ENCODE results near the gene CIPC. TPM values are rescaled to one million over a fixed set of nuclear protein-coding genes. Genes with fewer than 3 reads are reported as not detected.

Gene CIPC, protein sequence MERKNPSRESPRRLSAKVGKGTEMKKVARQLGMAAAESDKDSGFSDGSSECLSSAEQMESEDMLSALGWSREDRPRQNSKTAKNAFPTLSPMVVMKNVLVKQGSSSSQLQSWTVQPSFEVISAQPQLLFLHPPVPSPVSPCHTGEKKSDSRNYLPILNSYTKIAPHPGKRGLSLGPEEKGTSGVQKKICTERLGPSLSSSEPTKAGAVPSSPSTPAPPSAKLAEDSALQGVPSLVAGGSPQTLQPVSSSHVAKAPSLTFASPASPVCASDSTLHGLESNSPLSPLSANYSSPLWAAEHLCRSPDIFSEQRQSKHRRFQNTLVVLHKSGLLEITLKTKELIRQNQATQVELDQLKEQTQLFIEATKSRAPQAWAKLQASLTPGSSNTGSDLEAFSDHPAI
- total RNA-seq = 16.8 and 21.8 TPM in 2 replicates

DNA sequence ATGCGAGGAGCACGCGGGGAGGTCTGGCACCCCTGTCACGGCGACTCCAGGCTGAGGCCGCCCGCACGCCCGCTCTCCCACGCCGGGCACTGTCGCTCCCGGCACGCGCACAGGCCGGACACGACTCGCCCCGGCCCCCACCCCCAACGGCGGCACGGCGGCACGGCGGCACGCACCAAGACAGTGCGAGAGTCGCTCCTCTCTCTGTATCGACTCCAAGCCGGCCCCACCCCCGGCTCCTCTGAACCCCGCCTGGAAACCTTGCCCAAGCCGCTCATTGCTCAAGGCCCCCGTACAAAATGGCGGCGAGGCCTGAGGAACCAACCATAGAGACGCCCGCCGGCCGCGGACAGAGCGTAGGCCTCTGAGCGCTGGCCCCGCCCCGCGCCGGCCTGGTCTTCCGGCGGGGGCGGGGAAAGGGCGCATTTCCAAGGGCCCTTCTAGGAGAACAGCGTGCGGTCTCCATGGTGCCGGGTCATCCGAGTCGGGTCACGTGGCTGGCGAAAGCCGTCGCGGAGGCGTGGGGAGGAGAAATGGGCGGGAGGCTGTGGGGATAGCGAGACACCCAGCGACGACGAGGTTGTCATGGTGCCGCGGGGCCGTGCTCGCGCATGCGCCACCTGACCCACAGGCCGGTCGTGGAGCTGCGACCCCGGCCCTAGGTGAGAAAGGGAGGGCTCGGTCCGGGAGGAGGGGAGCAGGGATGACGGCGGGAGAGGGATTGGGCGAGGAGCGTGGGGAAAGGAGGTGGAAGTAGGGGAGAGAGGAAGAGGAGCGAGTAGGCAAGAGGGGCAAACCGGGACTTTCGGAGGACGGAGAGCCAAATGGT is at the start of gene CIPC:
Gene CIPC (plus strand): TSS at position 559 of the 829 bp plus-strand sequence. CDS start 7,451 bp downstream, outside the sequence.
- DNase-seq (ENCODE audit: low read depth) = peak; percentile 91

DNA sequence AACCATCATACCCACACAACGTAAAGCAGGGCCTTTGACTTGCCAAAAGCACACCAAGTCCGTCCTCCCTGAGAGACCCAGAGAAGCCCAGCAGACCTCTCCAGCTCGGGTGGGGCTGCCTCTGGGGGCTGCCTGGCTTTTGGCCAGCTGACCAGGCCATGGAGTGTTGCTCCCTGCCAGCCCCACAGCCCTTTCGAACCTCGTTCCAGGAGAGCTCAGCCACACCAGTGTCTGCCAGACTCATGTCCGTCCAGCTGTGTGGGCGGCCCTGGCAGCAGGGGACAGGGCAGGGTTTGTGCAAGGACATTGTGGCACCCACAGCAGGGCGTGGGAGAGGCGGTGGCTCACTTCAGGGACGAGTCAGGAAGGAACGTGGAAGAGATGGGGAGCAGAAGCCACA is 46.9 kb upstream of the CIPC start:
- DNase-seq (ENCODE audit: low read depth) = no peak

DNA sequence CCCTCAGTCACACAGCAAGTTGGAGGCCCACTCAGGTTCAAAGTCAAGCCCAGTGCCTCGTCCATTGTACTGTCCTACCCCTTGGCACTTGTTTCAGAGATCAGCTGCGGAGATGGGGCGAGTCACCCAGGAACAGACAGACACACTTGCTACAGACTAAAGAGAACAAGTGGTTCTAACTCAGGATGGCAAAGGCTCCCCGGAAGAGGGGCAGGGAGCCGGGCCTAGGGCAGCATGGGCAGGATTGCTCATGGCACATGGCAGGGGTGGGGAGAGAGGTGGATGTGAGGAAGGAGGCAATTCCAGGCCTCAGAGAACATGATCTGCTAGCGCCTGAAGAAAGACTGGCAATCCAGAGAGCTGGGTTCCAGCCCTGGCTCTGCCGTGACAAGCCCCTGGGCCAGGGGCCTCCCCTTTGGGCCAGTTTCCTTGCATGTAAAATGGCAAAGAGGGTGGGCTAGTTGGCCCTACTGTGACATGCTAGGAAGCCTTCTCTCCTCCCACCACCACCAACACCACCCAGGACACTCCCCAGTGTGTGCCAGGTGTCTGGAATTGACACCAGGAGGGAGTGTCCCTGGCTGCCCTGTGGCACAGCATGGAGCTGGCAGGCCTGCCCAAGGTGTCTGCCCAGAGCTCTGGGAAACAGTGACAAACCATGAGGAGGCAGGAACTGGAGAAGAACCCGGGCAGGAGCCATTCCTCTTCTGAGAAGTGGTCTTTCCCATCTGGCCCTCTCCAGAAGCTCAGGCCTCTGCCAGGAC is 45.6 kb upstream of the CIPC start:
- no peak for DNase-seq (ENCODE audit: low read depth)

DNA sequence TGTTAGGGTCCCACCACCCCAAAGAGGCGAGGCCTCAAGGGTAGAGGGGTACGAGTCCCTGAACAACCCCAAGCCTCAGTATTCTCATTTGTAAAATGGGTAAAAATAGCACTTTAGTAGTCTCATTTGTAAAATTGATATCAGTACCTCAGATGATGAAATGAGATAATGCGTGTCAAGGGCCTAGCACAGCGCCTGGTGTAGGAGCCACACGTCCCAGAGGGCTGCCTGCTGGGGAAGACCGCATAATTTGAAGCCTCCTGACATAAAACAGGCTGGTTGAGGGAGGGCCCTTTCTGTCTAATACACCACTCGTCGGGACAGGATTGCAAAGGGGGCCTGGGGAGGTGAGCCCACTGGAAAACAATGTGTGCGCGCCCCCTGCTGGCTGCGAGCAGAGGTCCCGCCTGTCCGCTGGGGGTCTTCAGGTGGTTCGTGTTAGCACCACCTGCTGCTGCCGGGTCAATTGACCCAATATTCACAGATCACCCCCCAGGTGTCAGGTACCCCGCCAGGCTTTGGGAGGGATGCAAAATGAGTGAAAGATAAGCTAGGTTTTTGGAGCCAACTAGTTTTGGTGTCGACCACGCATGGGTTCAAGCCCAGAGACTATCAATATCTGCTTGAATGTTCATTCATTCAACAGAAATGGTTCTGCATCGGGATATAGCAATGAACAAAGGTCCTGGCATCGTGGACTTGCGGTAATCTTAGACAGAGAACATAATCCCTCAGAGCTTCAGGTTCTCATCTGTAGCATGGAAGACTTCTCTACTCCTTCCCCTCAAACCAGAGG is 44.8 kb upstream of the CIPC start:
- DNase-seq (ENCODE audit: low read depth) = no peak

DNA sequence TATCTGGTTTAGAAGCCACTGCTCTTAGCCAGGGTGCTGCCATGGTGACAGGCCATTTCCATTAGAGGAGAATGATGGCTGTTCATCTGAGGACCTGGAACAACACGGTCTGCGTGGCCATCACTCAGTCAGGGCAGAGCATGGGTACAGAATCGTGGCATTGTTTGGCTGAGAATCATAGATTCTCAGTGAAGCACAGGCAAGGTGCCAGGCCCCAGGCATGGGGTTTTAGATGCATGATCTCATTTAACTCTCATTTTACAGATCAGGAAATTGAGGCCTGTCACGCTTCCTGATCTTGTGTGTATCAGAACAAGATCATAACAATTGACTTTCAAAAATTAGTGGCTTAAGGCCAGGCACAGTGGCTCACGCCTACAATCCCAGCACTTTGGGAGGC is 42.8 kb upstream of the CIPC start:
- DNase-seq (ENCODE audit: low read depth) = no peak

DNA sequence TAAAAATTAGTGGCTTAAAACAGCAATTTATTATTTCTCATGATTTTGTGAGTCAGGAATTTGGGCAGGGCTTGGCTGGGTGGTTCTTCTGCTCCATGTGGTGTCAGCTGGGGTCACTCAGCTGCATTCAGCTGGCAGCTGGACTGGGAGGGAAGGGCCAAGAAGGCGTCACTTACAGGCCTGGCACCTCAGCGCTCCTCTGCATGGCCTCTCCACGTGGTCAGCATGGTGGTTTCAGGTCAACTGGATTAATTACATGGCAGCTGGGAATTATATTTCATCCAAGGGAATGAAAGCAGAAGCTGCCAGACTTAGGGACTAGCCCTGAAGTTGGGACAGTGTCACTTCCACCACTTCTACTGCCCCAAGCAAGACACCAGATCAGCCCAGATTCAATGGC is 42.1 kb upstream of the CIPC start:
- DNase-seq (ENCODE audit: low read depth) = no peak

DNA sequence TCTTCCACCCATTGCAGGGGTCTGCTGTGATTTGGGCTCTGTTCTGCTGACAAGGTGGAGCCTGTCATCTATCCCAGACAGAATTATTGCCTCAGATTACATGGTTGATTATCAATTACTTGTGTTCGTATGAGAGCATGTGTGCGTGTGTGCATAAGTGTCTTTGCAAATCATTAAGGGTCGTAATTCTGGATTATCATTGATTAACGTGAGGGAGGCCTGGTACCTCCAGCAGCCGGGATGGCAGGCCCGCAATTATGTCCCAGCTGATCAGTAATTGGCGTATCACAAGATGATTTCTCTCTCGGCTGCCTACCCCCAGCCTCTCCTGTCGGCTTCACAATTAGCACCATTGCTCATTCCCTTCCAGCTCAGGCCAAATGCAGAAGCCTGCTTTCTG is 39.9 kb upstream of the CIPC start:
- no peak for DNase-seq (ENCODE audit: low read depth)

DNA sequence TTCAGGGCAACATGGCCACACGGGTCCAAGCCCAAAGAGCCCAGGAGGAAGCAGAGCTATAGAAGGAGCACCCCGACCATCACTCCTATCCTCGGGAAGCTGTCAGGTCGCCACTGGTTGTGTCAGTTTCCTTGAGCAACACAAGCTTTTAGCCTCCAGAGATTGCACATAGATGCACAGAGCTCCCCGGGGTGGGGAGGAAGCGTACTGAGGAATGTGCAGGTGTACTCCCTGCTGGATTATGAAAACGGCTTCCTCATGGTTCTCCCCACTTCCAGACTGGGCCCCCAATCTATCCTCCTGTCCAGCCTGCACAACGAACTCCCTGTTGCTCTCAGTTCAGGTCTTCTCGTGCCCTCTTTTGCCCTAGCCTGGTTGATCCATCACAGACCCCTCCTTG is 39.3 kb upstream of the CIPC start:
- no peak for DNase-seq (ENCODE audit: low read depth)

DNA sequence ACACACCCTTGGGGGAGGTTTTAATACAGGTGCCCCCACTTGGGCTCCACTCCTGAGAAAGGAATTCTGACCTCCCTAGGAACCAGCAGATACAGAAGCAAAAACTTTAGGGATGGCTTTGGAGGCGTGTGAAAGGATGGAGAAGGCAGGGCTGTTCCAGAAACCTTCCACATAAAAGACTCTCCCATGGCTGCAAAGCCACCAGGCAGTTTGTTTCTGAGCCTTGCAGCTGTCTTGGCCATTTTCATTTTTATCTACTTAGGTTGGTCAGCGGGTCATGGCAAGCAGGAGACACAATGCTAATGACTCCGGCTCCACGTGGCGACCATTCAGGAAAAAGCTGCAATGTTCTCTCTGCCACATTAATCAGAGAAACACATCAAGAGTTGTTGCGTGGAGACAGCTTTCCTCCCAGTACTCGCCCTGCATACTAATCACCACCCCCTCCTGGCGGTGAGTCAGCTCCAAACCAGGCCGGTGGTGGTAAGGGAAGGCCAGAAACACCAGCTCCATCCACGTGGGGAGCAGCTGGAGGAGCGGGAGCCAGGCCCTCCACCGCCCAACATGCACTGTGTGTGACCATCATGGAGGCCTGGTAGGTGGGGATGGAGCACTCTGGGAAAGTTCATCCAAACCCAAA is 38.7 kb upstream of the CIPC start:
- peak; percentile 91 for DNase-seq (ENCODE audit: low read depth)

DNA sequence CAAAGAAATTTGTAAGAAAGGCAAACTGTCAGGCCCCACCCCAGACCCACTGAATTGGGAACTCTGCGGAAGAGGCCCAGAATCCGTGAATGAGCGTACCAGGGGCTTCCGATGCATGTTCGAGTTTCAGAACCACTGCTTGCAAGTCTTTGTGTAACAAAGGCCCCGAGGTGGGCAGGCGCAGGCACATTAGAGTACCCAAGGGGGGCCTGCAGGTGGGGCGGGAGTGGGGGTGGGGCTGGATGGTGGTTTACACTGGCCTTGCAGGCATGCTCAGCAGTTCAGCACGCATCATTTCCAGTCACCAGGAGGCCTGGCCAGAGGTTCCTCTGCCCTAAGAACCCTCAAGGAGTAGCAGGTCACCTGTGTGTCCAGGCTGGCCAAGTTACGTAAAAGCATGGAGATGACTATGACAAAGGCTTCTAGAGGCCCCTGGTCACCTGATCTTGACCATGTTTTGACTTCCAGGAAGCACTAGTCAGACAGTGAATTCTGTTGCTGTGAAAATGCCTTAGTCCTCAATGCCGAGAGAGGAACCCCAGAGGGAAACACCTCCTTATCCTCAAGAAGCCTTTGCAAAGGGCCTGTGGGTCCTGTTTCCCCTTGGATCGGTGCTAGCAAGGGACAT is 36.3 kb upstream of the CIPC start:
- DNase-seq (ENCODE audit: low read depth) = no peak

DNA sequence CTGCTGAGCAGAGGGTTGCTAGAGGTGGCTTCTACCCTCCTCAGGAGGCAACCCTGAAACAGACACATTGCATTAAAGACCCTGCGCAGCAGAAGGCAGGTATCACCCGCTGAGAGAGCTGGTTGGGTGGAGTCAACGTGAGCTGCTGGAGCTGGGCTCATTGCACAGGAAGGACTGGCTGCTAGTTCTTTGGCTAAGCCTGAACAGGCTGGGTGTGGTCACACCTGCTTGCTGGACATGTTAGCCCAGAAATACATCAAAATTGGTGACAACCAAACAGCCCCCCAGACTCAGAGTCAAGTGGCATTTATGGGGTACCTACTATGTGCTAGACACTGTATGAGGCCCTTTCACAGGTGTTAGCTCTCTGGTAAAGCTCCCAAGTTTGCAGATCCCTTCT is 35.8 kb upstream of the CIPC start:
- no peak for DNase-seq (ENCODE audit: low read depth)

DNA sequence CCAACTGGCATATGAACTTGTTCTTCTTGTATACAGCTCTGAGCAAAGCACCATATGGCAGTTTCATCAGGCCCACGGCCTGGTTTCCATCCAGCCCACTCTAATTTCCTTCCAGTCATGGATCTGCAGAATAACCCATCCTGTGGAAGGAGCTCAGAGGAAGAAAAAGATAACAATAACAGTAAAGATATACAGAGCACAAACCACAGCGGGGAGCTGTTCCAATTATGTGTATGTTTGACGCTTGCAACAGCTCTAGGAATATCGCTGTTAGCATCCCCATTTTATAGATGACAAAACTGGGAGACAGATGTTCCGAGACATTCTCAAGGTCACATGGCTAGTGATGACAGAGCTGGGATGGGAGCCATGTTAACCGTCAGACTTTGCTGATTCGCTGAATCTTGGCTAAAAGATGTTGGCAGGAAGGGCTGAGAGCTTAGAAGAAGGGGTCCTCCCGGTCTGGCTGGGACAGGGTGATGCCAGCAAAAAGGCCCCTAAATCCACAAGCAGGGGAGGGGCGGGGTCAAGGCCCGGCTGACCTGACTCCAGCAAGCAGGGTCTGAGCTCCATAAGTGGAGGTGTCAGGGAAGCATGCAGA is 34.4 kb upstream of the CIPC start:
- DNase-seq (ENCODE audit: low read depth) = no peak

DNA sequence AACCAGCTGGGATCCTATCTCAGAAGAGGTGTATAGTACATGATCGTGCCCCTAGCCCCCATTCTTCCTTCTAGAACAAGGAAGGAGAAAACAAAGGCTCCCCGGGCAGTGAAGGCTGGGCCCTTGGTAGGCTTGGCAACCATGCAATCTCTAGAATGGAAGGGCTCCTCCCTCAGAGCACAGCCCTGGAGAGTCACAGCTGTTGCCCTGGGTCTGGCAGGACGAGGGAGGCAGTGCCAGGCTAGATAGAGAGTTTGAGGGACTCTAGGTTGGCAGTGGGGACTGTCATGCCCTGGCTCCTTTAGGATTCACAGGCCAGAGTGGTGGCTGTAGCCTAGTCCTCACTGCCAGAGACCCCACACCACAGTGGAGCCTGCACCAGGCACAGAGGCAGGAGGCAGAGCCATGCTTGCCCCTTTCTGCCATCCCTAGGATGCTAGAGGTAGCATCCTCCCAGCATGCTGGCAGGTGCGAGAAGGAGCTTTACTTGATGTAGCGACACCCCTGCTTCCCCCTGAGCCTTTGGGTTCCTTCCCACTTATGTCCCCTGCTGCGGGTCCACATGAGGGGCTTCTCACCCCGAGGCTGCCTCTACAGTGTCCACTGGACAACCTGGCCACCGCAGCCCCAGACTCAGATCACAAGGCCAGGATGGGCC is 33.4 kb upstream of the CIPC start:
- no peak for DNase-seq (ENCODE audit: low read depth)

DNA sequence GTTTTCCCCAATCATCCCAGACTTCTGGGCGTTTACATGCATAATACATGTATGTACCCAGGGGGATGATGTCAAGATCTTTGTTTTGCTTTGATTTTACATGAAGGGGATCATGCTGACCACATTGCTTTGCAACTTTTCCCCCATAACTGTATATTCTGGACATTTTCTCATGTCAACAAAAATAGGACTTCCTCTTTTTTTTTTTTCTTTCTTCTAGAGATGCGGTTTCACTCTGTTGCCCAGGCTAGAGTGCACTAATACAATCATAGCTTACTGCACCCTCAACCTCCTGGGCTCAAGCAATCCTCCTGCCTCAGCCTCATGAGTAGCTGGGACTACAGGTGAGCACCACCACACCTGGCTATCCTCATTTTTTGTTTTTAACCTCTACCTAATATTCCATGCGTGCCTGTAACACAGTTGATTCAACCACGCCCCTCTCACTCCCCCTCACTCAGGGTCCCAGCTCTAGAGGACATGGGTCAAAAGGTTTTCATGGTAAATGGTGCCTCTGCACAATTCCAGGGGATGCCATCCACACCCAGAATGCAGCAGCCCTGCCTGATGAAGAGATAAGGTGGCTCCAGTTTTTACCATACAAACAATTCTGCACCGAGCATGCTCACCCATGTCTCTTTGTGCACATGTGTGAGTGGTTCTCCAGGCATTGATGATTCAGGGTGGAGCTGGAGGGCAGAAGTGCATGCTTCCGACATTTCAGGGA is 32.0 kb upstream of the CIPC start:
- no peak for DNase-seq (ENCODE audit: low read depth)

DNA sequence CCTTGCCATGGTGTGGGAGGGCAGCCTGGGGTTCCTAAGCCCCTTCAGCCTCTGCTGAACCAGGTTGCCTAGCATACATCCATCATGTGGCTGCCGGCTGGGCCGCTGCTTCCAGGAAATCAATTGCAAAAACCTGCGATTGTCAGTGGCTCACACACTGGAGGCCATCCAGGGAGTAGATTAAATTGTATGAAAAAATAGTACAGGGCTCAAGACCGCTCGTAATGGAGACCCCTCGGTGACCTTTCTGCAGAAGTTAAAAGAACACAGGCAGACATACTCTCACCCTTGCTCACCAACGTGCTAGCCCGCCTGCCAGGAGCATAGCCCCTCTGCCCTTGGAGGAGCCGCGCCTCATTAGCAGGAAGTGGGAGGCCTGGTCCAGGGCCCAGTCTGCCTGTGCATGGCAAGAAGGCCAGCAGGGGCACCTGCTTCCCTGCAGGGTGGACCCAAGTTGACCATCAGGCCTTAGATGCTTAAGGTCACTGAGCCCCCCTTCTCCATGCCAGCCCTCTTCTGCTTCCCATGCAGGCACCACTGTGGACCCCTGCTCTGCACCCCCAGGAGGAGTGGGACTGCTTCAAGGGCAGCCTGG is 31.4 kb upstream of the CIPC start:
- DNase-seq (ENCODE audit: low read depth) = no peak

DNA sequence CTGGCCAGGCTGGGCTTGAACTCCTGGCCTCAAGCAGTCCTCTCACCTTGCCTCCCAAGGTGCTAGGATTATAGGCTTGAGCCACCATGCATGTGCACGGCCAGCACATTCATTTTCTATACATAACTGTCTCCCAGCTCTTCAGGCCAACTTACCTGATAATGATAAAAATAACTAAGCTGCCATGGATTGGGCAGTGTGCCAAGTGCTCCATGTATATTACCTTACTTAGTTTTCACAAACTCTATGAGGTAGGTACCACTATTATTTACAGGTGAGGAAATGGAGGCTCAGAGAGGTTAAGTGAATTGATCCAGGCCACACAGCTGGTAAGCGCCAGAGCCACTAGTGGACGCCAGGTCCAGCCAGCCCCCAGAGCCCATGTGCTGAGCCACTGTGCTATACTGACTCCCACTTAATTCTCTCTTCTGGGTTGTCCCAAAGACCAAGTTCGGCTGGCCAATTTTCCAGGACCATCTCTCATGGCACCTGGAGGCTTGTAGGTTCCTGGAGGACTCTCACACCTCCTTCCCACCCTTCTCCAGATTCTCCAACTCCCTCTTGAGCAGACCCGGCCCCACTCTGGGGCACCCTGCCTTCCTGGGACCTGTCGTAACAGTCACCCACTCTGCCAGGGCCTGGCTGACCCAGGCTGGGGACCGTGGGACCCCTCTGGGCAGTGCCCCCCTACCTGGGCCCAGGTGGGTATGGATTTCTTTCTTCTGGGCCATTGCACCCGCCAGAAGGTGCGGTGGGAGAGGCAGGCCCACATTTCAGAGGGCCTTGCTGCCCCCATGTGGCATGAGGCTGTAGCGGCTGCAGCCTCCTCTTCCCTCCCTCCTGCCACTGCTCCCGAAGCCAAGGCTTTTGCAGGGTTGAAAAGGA is 30.2 kb upstream of the CIPC start:
- no peak for DNase-seq (ENCODE audit: low read depth)

DNA sequence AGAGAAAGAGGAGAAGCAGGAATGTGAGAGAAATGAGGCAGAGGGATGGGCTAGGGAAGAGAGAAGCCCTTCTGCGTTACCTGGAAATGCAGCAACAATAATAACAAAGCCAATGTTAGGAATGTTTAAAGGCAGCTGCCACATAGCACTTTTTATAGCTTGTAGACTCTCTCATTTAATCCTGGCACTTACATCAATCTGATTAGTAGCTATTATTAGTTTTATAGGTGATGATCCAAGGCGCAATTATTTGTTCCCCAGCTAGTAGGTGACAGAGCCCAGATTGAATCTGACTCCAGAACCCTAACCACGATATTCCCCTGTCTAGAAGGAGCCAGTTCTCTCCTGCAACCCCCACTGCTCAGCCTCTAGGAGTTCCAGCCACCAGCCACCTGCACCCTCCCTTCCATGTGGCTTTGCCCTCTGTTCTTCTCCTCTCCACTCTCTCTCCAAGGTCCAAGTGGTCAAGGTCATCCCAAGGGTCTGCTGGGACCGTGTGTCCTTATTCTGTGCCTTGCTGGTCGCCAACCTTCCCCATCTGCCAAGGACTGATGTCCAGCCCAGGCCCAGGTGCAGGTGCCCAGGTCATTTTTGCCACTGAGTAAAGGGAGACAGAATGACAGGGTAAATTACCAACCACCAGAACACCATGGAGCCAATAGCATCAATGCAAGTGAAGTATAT is 29.4 kb upstream of the CIPC start:
- DNase-seq (ENCODE audit: low read depth) = no peak

Data from renal cortical epithelial cell (primary cell).